ENCODE results near the gene INSM2. TPM values are rescaled to one million over a fixed set of nuclear protein-coding genes. Genes with fewer than 3 reads are reported as not detected.

The INSM2 gene
- total and polyA plus RNA-seq, 3 experiments from 2014 or later = 0.07 TPM; not detected in 2

DNA sequence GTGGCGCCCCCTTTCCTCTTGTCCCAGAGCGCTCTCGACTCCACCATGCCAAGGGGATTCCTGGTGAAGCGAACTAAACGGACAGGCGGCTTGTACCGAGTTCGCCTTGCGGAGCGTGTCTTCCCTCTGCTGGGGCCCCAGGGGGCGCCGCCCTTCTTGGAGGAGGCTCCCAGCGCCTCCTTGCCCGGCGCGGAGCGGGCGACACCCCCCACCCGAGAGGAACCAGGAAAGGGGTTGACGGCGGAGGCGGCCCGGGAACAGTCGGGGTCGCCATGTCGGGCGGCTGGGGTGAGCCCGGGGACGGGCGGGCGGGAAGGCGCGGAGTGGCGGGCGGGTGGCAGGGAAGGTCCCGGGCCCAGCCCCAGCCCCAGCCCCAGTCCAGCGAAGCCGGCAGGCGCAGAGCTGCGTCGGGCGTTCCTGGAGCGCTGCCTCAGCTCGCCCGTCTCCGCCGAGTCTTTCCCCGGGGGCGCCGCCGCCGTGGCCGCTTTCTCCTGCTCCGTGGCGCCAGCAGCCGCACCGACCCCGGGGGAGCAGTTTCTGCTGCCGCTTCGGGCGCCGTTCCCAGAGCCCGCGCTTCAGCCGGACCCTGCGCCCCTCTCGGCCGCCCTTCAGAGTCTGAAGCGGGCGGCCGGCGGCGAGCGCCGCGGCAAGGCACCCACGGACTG is 376 bp downstream of the INSM2 start:
- peaks cover 7 to 20% (median 7%) of the 10 kb centered on the region in 3 donors for H3K4me1 Mint-ChIP-seq
- H3K9me3 ChIP-seq (ENCODE audit: low read length) = no peaks in the 10 kb centered on the region
- no peak overlapping the region for H3K27ac Mint-ChIP-seq
- H3K4me3 ChIP-seq (ENCODE audit: low read length) = no peak overlapping the region
- H3K9me3 Mint-ChIP-seq = no peaks in the 10 kb centered on the region
- POLR2A ChIA-PET = no interaction called here
- peaks cover 7 to 9% (median 9%) of the 10 kb centered on the region in 3 donors for H3K36me3 Mint-ChIP-seq
- peaks cover 15% of the 10 kb centered on the region for H3K4me1 ChIP-seq (ENCODE audit: insufficient read depth, low read length)
- CTCF ChIA-PET = no interaction called here
- DNase-seq = peak in 1 of 5 donors; percentile 7
- no peaks in the 10 kb centered on the region for H3K36me3 ChIP-seq (ENCODE audit: insufficient read depth, low read length)
- peak overlapping the region; percentile 66 to 87 (median 80) for H3K4me3 Mint-ChIP-seq
- no peak overlapping the region for H3K27ac ChIP-seq (ENCODE audit: low read depth, low read length)
- H3K27me3 ChIP-seq (ENCODE audit: insufficient read depth, low read length, poor library complexity, severe bottlenecking) = peaks cover 21% of the 10 kb centered on the region
- H3K27me3 Mint-ChIP-seq = peaks cover 37 to 52% of the 10 kb centered on the region in 2 donors

DNA sequence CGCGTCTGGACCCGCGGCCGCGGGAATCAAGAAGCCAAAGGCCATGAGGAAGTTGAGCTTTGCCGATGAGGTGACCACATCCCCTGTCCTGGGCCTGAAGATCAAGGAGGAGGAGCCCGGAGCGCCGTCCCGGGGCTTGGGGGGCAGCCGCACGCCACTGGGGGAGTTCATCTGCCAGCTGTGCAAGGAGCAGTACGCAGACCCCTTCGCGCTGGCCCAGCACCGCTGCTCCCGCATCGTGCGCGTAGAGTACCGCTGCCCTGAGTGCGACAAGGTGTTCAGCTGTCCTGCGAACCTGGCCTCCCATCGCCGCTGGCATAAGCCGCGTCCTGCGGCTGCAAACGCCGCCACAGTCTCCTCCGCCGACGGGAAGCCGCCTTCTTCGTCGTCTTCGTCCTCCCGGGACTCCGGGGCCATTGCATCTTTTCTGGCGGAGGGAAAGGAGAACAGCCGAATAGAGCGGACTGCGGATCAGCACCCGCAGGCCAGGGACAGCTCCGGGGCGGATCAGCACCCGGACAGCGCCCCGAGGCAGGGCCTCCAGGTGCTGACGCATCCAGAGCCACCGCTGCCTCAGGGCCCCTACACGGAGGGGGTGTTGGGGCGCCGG is 1.0 kb downstream of the INSM2 start:
- Histone ChIP-seq H3K27ac (ENCODE audit: low read depth, low read length) (no peak overlapping the region), H3K4me1 (ENCODE audit: insufficient read depth, low read length) (peaks cover 15% of the 10 kb centered on the region), H3K4me3 (ENCODE audit: low read length) (no peak overlapping the region), H3K27me3 (ENCODE audit: insufficient read depth, low read length, poor library complexity, severe bottlenecking) (peaks cover 21% of the 10 kb centered on the region), H3K9me3 (ENCODE audit: low read length) (no peaks in the 10 kb centered on the region), H3K36me3 (ENCODE audit: insufficient read depth, low read length) (no peaks in the 10 kb centered on the region)
- ChIA-PET POLR2A (no interaction called here), CTCF (no interaction called here)
- Mint-ChIP-seq H3K9me3 (no peaks in the 10 kb centered on the region), H3K27ac (peak overlapping the region in 1 of 8 donors; percentile 58), H3K4me1 (peaks cover 7 to 20% (median 7%) of the 10 kb centered on the region in 3 donors), H3K4me3 (peak overlapping the region; percentile 76 to 91 (median 80)), H3K36me3 (peaks cover 9 to 13% (median 10%) of the 10 kb centered on the region in 3 donors), H3K27me3 (peaks cover 33 to 47% of the 10 kb centered on the region in 2 donors)
- peak; percentile 31 to 66 (median 64) for DNase-seq

DNA sequence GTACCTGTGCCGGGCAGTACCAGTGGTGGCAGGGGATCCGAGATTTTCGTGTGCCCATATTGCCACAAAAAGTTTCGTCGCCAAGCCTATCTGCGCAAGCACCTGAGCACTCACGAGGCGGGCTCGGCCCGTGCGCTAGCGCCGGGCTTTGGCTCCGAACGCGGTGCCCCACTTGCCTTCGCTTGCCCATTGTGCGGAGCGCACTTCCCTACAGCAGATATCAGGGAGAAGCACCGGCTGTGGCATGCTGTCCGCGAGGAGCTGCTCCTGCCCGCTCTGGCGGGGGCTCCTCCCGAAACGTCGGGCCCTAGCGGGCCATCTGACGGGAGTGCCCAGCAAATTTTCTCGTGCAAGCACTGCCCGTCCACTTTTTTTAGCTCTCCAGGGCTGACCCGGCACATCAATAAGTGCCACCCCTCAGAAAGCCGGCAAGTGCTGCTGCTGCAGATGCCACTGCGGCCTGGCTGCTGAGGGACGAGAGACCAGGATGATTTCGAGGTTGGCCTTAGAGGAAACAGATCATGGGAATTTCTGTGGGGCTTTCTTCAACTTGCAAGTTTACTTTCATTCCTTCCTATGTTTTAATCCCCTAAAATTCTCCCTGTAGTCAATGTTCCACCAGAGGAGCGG is 1.6 kb downstream of the INSM2 start:
- Mint-ChIP-seq H3K4me3 (peak overlapping the region; percentile 41 to 91 (median 47)), H3K36me3 (peaks cover 11 to 16% (median 12%) of the 10 kb centered on the region in 3 donors), H3K27me3 (peaks cover 29 to 41% of the 10 kb centered on the region in 2 donors), H3K27ac (no peak overlapping the region), H3K4me1 (peaks cover 7 to 20% (median 7%) of the 10 kb centered on the region in 3 donors), H3K9me3 (no peaks in the 10 kb centered on the region)
- Histone ChIP-seq H3K4me1 (ENCODE audit: insufficient read depth, low read length) (peaks cover 15% of the 10 kb centered on the region), H3K9me3 (ENCODE audit: low read length) (no peaks in the 10 kb centered on the region), H3K4me3 (ENCODE audit: low read length) (no peak overlapping the region), H3K27ac (ENCODE audit: low read depth, low read length) (no peak overlapping the region), H3K36me3 (ENCODE audit: insufficient read depth, low read length) (no peaks in the 10 kb centered on the region), H3K27me3 (ENCODE audit: insufficient read depth, low read length, poor library complexity, severe bottlenecking) (peaks cover 21% of the 10 kb centered on the region)
- DNase-seq = no peak
- CTCF ChIA-PET = no interaction called here
- POLR2A ChIA-PET = no interaction called here

DNA sequence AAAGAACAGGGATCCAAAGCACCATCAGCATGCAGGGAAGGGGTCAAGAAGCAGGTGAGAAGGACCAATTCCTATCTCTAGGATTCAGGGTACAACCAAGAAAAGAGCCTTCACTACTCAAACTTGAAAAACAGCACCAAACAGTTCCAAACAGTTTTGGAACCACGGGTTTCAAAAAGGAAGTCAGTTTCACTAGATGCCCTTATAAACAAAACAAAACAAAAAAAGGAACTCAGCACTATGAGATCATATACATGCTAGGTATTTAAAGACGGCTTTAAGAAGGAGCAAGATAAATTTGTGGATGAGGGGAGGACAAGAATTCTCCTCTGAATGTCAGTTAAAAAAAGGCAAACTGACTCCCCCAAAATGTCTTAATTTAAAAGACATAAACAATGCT is 6.0 kb downstream of the INSM2 start:
- H3K27ac ChIP-seq (ENCODE audit: low read depth, low read length) = no peak overlapping the region
- Mint-ChIP-seq H3K4me3 (no peak overlapping the region), H3K9me3 (no peaks in the 10 kb centered on the region), H3K27ac (no peak overlapping the region), H3K27me3 (peaks cover 12 to 15% of the 10 kb centered on the region in 2 donors), H3K36me3 (peaks cover 17 to 28% (median 22%) of the 10 kb centered on the region in 3 donors), H3K4me1 (peaks cover 0 to 13% (median 2%) of the 10 kb centered on the region in 3 donors)
- no peak for DNase-seq
- H3K9me3 ChIP-seq (ENCODE audit: low read length) = no peaks in the 10 kb centered on the region
- H3K4me1 ChIP-seq (ENCODE audit: insufficient read depth, low read length) = peaks cover 7% of the 10 kb centered on the region
- H3K4me3 ChIP-seq (ENCODE audit: low read length) = no peak overlapping the region
- POLR2A ChIA-PET = no interaction called here
- CTCF ChIA-PET = no interaction called here
- peaks cover 7% of the 10 kb centered on the region for H3K27me3 ChIP-seq (ENCODE audit: insufficient read depth, low read length, poor library complexity, severe bottlenecking)
- no peaks in the 10 kb centered on the region for H3K36me3 ChIP-seq (ENCODE audit: insufficient read depth, low read length)

DNA sequence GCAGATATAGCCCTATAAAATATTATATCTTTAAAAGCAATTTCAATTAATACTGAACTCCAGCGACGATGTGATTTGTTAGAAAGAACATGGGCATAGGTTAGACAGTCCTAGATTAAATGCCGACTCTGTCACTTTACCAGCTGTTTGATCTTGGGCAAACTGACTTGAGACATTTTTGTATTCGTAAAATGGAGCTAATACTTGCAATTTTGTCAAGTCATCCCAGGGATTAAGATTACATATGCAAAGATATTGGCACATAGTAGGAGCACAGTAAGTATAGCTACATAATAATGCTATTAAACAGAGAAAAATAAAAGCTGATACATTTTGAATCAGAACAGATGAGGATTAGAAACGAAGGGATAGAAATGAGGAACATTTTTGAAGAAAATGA is 9.0 kb downstream of the INSM2 start:
- Histone ChIP-seq H3K27ac (ENCODE audit: low read depth, low read length) (no peak overlapping the region), H3K36me3 (ENCODE audit: insufficient read depth, low read length) (no peaks in the 10 kb centered on the region), H3K4me3 (ENCODE audit: low read length) (no peak overlapping the region), H3K27me3 (ENCODE audit: insufficient read depth, low read length, poor library complexity, severe bottlenecking) (no peaks in the 10 kb centered on the region), H3K4me1 (ENCODE audit: insufficient read depth, low read length) (no peaks in the 10 kb centered on the region), H3K9me3 (ENCODE audit: low read length) (no peaks in the 10 kb centered on the region)
- H3K27me3 Mint-ChIP-seq = no peaks in the 10 kb centered on the region
- ChIA-PET CTCF (interaction anchor here (1.1 kb wide), 1 partner anchor 10 kb away, joined by 3 read pairs; no protein-coding TSS in a partner anchor), POLR2A (no interaction called here)
- H3K4me3 Mint-ChIP-seq = no peak overlapping the region
- H3K36me3 Mint-ChIP-seq = peaks cover 12 to 24% (median 16%) of the 10 kb centered on the region in 3 donors
- H3K9me3 Mint-ChIP-seq = no peaks in the 10 kb centered on the region
- no peak for DNase-seq
- H3K27ac Mint-ChIP-seq = no peak overlapping the region
- no peaks in the 10 kb centered on the region for H3K4me1 Mint-ChIP-seq

DNA sequence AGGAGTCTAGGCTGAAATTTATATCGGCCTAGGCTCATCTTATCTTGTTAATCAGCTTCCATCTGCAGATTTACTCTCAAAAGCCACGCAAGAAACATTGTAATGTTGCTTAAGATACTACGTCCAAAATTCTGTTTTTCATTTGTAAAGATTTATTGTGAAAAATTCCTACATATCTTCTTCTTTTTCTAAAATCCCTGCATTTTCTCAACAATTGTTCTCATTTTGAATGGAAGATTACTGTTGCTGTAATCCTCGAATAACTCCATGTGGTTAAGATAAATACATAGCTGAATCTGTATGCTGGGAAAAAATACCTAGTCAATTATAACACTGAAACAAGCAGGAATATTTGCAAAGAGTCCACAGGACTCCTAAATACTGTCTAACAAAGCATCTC is 15.6 kb downstream of the INSM2 start:
- Mint-ChIP-seq H3K4me1 (no peaks in the 10 kb centered on the region), H3K4me3 (no peak overlapping the region), H3K27me3 (no peaks in the 10 kb centered on the region), H3K27ac (no peak overlapping the region), H3K9me3 (no peaks in the 10 kb centered on the region), H3K36me3 (peaks cover 4 to 18% (median 9%) of the 10 kb centered on the region in 3 donors)
- H3K9me3 ChIP-seq (ENCODE audit: low read length) = no peaks in the 10 kb centered on the region
- no peaks in the 10 kb centered on the region for H3K4me1 ChIP-seq (ENCODE audit: insufficient read depth, low read length)
- no peak overlapping the region for H3K4me3 ChIP-seq (ENCODE audit: low read length)
- no peak for DNase-seq
- ChIA-PET POLR2A (no interaction called here), CTCF (no interaction called here)
- no peak overlapping the region for H3K27ac ChIP-seq (ENCODE audit: low read depth, low read length)
- H3K36me3 ChIP-seq (ENCODE audit: insufficient read depth, low read length) = no peaks in the 10 kb centered on the region
- no peaks in the 10 kb centered on the region for H3K27me3 ChIP-seq (ENCODE audit: insufficient read depth, low read length, poor library complexity, severe bottlenecking)

DNA sequence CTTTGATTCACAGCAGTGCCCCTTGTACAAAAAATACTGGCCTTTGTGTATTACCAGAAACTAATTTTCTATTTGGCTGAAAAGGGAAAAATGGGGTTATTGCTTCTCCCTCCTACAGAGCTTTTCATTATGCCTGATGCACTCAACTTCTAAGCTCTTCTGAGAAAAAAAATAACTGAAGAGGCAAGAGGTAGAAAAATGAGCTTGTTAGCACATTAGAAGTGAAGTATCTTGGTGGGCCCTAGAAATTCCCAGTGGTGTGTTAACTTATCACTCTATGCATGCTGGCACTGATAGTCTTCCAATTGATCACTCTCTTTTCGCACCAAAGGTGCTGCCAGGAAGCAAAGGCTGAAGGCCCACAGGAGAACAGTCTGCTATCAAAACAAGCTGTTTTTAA is 17.1 kb downstream of the INSM2 start:
- Histone ChIP-seq H3K4me3 (ENCODE audit: low read length) (no peak overlapping the region), H3K27ac (ENCODE audit: low read depth, low read length) (no peak overlapping the region), H3K36me3 (ENCODE audit: insufficient read depth, low read length) (no peaks in the 10 kb centered on the region), H3K27me3 (ENCODE audit: insufficient read depth, low read length, poor library complexity, severe bottlenecking) (no peaks in the 10 kb centered on the region), H3K4me1 (ENCODE audit: insufficient read depth, low read length) (no peaks in the 10 kb centered on the region), H3K9me3 (ENCODE audit: low read length) (no peaks in the 10 kb centered on the region)
- Mint-ChIP-seq H3K27me3 (no peaks in the 10 kb centered on the region), H3K36me3 (peaks cover 4 to 19% (median 9%) of the 10 kb centered on the region in 3 donors), H3K27ac (no peak overlapping the region), H3K4me1 (no peaks in the 10 kb centered on the region), H3K4me3 (no peak overlapping the region), H3K9me3 (no peaks in the 10 kb centered on the region)
- POLR2A ChIA-PET = no interaction called here
- CTCF ChIA-PET = no interaction called here
- no peak for DNase-seq

DNA sequence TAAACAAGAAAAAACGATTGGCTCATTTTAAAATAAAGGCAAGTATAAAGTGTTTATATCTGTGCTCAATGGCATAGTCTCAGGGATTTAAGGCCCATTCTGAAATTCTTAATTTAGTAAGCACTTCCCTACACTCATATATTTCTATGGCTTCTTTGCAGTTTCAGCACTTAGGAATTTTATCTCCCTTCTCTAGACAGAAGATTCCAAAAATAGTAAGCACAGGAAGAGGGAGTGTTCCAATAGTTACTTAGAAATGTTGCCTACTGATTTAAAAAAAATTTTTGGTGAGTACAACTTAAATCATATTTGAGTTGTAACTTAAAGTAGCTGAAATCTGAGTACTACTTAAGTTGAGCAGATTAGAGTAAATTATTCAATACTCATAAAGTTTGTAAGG is 19.8 kb downstream of the INSM2 start:
- H3K4me3 ChIP-seq (ENCODE audit: low read length) = no peak overlapping the region
- CTCF ChIA-PET = no interaction called here
- H3K27me3 ChIP-seq (ENCODE audit: insufficient read depth, low read length, poor library complexity, severe bottlenecking) = no peaks in the 10 kb centered on the region
- no peak overlapping the region for H3K27ac ChIP-seq (ENCODE audit: low read depth, low read length)
- POLR2A ChIA-PET = no interaction called here
- H3K4me3 Mint-ChIP-seq = no peak overlapping the region
- no peaks in the 10 kb centered on the region for H3K9me3 Mint-ChIP-seq
- DNase-seq = no peak
- no peaks in the 10 kb centered on the region for H3K4me1 Mint-ChIP-seq
- H3K36me3 ChIP-seq (ENCODE audit: insufficient read depth, low read length) = no peaks in the 10 kb centered on the region
- no peaks in the 10 kb centered on the region for H3K27me3 Mint-ChIP-seq
- H3K9me3 ChIP-seq (ENCODE audit: low read length) = no peaks in the 10 kb centered on the region
- H3K4me1 ChIP-seq (ENCODE audit: insufficient read depth, low read length) = no peaks in the 10 kb centered on the region
- no peak overlapping the region for H3K27ac Mint-ChIP-seq
- peaks cover 2 to 15% (median 2%) of the 10 kb centered on the region in 3 donors for H3K36me3 Mint-ChIP-seq

Measured in CD8-positive, alpha-beta memory T cell (primary cell).